NAMALWA (cell line): Measurements from ENCODE around the gene HOXB6.

ENCODE experiments used
- DNase-seq: peaks from one replicate; pipeline ENCODE4 v3.0.0-alpha.2; 2015; ENCODE audit warnings: low spot score

HOXB6 gene

DNA sequence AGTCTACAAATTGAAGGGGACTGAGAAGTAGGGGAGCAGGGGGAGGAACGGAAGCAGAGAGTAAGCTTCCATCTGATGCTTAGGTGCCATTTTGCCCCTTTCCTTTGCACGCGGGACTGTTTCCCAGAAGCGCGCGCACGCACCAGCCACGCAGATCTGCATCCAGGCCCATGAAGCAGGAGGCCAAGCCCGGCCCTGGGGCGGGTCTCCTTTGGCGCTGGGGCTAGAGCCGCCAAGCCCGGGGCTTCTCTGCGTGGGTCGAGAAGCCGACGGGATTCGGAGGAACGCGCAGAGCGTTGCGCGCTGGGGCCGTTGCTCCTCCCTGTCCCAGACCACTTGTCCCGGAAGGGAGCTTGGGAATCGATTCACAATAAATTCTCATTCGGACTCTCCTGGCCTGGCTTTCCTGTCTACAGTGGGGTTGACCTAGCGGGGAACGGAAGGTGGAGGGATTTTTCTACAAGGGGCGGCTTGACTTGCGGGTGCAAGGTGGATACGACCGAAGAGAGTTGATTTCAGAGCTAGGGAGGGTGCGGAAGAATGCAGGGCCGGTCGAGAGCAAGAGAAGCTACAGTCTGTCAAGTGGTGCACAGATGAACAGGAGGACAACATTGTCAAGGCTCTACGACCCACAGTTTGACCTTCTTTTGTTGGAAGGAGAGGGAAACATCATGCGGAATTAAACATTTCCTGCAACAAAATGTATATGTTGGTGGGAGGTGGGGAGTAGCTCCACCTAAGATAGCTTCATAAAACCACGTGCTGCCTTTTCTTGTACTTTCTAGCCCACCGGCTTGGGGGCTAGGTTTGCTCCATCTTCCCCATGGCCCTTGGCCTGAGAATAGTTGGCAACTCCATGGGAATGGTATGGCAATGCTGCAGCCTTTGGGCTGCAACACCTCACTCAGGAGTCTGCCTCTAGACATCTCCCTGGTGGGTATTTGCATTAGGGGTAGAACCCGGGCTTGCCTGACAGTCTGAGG is 16.9 kb upstream of the HOXB6 start:
- no peak for DNase-seq

DNA sequence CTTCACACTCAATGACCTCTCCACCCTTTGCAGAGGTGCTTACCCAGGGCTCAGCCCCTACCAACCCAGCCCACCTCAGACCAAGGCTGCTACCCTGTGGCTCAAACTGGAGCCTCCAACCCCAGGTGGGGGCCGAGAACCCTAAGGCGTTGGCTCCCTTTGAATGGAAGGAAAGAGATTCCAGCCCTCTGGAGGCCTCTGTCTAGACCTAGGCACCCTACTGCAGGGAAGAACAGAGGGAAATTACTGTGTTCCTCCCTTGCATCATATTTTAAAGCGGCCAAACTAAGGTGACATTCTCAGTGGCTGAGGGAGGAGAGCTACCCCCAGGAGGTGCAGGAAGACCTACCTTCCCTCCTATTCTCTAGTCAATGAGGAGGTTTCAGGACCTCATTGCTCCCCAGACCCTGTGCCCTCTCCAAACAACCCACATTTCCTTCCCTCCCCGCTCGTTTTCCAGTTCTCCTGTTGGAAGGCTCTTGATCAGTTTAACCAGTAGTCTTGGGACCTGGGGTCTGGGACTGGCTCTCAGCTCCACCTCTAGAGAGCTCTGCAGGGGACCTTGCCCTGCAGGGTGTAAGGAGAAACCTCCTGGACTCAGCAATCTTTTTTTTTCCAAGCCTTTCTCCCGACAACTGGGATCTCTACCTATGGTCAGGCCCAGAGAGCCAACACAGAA is 15.8 kb upstream of the HOXB6 start:
- no peak for DNase-seq

DNA sequence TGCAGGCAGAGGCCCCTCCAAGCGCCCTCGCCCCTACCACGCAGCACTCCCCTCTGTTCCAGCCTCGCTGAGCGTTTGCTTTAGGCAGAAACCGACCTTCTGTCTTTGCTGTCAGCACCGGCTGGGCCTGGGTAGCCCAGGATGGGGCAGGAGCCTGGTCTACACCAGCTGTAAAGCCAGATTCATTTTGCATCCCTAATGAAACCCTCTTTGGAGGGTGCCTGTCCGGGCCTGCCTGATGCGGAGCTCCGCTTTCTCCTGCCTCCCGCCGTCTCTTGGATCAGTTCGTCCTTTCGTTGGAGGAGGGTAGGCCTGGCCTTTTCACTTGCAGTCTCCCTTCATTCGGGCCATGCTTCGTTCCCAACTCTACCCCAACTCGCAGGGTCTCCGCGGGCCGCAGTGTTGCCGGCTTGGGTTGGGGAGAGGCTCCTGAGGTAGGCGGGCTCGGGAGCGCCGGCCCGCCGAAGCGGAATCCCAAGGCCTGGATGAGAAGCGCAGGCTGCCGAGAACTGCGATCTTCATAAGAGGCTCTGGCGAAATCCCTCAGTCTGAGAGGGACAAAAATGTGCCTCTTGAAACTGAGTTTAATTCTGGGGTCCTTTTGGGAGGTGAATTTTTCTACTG is 15.2 kb upstream of the HOXB6 start:
- DNase-seq = no peak

GRCh38 chr17:48618256-48618896 is 13.6 kb upstream of the HOXB6 start:
- peak; percentile 79 for DNase-seq

DNA sequence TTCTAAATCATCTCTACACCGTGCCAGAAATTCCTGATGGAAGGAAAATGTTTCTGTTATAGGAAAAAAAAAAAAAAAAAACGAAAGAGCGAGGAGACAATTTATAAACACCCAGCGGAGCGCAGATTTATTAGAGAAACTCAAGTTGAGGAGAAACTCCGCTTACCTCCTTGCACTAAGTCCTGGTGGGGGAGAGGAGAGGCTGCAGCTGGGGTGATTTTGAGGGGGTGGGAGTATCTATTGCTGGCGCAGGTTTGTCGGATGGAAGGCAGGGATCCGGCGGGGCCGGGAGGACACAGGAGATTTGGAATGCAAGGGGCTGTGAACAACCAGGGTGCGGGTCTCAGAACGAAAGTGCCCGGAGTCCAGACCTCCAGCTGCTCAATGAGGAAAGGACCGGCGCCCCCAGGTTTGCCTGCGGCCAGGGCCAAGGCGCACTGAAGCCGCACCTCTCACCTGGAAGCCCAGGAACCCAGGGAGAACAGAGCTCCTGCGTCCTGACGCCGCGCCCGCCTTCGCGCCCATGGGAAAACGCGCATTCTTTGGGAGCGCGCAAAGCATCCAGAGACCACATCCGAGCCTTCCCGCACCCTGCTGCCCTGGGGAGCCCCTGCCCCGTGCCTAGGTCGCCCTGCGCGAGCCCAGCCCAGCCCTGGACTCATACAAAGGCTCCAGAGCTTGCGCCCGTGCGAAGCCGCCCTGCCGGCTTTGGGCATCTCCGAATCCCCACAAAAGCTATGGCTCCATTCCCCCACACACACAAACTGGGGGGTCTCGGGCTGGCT is 12.9 kb upstream of the HOXB6 start:
- DNase-seq = no peak

GRCh38 chr17:48616717-48617470 is 12.1 kb upstream of the HOXB6 start:
- DNase-seq = no peak

- no peak for DNase-seq
Observed at GRCh38 chr17:48615963-48616716, 11.4 kb upstream of the HOXB6 start.

DNA sequence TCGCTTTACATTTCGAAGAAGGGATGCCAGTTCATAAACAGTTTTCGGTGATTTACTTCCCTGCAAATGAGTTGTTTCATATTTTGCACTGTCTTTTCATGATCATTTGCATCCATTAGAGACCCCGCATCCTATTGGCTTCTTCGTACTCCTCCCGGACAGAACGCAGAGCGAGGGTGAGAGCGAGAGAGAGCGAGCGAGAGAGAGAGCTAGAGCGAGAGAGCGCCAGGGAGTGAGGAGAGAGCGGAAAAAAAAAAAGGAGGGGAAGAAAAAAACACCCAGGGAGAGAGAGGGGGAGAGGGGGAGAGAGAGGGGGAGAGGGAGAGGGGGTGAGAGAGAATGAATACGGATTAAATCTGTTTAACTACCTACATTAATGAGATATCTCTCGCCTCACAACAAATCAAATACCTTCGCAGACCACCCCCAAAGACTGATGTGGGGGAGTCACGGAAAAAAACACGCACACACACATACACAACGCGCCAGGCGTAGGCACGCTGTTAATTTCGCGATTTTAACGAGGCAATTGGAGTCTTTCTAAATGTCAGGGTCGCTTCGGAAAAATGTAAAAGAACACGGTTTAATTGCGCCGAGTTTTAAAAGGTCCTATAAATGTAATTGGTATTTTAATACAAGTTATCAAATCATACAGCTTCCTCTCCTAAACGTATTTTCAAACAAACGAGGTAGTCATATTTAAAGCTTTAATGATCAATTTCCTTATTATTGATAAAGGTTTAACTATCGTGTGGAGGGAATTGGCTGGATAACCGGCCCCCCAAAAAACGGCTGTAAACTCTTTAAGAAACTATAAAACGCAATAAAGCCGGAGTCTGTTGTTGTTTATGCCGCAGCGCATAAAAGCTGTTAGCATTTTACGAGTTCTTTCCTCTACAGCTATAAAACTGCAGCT is 10.5 kb upstream of the HOXB6 start, which contains the start of gene HOXB8:
Gene HOXB8, minus strand, starts transcription at position 246 of the 916 bp plus-strand sequence. CDS start 588 bp downstream, outside the sequence.
- no peak for DNase-seq

- no peak for DNase-seq
Observed at GRCh38 chr17:48613862-48614694, 9.3 kb upstream of the HOXB6 start.

GRCh38 chr17:48612854-48613691 is 8.3 kb upstream of the HOXB6 start:
- DNase-seq = no peak

- no peak for DNase-seq
Observed at GRCh38 chr17:48612456-48612853, 7.7 kb upstream of the HOXB6 start.

DNA sequence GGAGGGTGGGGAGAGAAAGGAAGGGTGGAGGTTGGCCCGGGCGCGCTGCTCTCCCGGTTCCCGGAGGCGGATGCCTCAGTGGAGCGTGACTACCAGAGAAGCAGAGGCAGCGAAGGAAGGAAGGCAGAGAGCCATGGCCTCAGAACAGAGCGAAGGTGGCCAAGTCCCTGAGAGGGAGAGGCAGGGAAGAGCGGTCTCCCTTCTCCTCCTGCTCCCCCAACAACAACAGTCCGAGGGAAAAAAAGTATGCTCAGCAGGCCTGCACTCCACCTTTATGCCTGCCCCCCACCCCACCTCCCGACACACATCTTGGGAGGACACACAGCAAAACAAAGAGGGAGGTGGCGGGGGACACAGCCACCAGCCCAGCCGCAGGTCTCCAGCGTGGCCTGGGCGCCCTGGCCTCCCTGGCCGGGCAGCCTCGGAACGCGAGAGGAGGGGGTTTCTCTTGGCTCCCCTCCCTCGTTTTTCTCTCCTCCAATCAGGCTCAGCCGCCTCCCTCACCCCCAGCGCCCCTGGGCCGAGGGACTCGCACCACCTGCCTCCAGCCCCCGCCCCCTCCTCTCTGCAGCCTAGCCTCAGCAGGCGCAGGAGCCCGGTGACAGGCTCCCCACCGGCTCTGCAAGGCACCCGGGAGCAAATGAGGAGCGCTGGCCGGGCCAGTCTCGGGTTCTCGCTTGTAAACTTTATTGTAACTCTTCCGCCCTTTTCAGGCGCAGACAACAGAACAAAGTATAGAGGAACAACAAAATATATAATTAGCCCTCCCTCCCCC is 7.1 kb upstream of the HOXB6 start:
- peak; percentile 23 for DNase-seq

GRCh38 chr17:48611213-48611612 is 6.4 kb upstream of the HOXB6 start:
- DNase-seq = no peak

DNA sequence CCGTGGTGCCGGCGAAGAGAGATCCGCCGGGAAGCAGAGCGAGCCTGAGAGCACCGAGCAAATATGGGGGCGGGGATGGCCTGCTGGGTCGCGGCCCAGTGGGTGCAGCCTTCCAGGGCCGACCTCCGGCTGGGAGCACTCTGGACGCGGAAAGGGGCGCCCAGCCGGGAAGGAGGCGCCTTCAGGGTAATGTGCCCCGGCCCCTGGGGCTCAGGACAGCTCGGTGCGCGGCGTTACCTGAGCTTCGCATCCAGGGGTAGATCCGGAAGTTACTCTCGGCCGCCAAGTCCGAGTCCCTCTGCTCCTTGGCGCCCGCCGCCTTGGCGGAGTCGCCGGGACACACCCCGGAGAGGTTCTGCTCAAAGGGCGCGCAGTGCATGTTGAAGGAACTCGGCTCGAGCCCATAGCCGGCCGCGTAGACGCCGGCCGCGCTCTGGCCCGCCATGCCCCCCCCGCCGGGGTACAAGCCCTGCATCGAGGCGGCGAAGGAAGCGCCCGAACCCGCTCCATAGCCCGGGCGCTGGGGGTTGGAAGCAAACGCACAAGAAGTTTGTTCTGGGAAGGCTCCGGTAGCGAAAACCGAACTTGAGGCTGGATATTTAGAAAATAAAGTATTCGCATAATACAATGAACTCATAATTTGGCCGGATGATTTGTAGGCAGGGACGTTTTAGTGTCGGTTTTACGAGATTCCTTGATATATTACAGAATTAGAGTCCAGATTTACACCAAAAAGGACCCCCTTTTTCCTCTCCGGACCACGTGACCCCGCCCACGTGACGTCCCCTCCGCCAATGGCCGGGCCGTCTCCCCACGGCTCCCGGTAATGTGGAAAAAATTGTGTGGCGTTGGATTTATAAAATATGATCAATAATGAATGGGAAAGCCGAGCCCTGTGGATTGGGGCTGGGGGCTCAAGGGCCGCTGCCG is 5.8 kb upstream of the HOXB6 start, which contains the start of gene HOXB7:
Gene HOXB7, minus strand, starts transcription at position 736 of the 930 bp plus-strand sequence. Its CDS starts 99 bp downstream, at position 637.
- DNase-seq = peak; percentile 53
